Activated T-cell treated with anti-CD3 and anti-CD28 coated beads, Interleukin-2, amount 50 U/mL, for 1 hour (primary cell): ENCODE results near the gene DCP1B.

Source experiments
- DNase-seq: peaks from one replicate; pipeline ENCODE4 v3.0.0-alpha.2; 2020

DCP1B gene

DNA sequence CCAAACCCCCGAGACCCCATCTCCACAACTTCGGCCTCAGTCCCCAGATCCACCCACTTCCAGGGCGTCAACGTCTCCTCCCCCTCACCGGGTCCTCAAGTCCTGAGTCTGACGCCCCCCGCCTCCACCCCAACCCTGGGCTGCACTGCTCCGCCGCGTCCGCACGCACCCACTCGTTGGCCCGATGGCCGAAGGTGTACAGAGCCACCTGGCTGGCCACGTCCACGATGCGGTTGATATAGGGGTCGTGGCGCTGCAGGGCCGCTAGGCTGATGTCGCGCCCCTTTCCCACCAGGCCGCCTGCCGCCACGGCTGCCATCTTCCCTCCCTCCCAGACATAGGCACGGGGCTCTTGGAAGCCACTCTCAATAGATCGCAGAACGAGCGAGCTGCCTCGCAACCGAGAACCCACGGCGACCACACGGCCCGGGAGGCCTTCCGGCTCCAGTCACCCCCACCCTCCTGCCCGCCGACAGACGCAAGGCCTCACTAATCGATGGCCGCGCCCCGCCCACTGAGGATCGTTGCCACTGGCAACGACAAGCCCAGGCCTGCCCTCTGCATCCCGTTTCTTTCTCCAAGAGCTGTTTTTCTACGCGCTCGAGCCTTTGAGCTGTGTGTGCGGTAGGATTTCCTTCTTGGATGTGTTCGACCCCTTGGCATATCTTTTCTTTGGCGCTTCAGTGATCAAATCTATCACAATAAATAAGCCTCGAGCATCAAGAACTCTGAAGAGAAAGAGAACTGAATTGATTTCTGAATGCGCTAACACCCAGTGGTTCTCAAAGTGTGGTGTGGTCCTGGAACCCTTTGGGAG is at the start of gene DCP1B:
Gene DCP1B, minus strand, starts transcription at position 345 of the 817 bp plus-strand sequence. Its CDS starts 26 bp downstream, at position 319.
- peak; percentile 89 for DNase-seq

DNA sequence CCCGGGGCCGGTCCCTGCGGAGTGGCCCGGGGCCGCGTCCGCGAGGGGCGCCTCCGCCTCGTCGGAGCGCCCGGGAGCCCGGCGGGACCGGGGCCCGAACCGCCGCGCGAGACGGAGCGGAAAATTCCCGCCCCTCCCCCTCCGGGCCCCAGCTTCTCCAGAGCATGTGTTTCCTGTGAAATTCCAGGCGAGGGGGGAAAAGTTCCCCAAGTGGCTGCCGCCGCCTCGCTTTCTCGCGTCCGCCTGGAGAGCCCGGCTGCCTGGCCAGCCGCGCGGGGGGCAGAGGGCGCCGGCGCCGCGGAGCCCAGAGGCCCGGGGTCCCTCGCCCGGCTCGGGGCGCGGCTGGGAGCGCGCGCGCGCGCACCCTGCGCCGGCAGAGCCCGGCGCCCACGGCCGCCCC is 49.4 kb upstream of the DCP1B start:
- no peak for DNase-seq

DNA sequence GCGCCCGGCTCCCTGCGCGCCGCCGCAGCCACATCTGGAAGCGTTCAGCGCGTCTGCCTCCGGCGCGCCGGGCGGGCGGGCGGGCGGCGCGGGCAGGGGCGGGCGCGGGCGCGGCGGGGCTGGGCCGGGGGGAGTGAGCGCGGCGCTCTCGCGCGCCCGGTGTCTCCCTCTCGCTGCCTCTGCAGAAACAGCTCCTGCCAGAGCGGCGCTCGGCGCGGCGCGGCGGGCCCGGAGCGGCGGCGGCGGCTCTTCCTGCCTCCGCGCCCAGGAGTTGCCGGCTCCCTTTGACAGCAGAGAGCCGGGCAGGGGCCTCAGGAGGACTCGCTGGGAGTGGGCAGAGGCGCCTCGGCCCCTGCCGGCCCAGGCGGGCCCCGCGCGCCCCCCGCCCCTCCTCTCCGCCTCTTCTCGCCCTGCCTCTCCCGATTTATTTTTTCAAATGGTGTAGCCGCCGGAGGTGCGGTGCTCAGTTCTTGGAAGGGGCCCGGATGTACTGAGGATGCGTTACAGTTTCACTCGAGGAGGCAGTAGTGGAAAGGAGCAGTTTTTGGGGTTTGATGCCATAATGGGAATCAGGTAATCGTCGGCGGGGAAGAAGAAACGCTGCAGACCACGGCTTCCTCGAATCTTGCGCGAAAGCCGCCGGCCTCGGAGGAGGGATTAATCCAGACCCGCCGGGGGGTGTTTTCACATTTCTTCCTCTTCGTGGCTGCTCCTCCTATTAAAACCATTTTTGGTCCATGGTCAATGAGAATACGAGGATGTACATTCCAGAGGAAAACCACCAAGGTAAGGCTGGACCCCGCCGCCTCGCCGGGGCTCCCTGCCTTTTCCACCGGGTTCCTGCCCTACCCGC is 48.8 kb upstream of the DCP1B start, which contains the start of gene CACNA1C:
Gene CACNA1C, plus strand, starts transcription at position 162 of the 853 bp plus-strand sequence. Its CDS starts 576 bp downstream, at position 738.
- peak; percentile 53 for DNase-seq

DNA sequence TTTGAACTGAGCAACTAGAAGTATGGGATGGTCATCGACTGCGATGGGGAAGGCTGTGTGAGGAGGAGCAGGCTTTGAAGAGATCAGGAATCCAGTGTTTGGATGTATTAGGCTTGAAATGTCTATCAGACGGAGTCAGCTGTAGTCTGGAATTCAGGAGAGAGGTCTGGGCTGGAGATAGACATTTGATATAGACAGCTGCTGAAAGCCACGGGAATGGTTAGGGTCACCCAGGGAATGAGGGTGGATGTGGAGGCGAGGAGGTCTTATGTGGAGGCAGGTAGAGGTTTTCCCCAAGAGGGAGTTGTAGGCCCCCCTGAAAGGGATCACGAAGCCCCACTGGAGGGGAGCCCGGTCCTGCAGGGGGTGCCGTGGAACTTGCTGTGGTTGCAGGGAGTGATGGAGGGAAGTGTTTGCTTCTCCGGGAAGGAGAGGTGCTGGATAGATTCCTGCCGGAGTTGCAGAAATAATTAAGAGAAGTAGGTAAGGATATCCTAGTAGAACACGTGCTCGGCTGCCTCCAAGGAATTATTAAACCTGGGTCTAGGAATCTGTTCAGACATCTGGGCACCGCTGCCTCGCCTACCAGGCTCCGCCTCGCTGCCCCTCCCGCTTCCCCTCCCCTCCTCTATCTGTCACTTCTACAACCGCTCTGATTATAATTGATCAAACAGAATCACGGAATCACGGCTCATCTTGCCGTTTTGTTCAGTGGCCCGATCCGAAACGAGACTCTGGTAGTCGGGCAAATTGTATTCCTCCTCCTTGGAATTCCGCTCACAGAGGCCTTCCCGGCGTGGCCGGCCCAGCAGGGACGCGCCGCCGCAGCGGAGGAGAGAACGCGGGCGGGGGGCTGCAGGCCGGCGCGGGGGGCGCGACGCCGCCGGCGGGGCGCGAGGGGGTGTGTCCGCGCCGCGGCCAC is 47.7 kb upstream of the DCP1B start:
- no peak for DNase-seq

DNA sequence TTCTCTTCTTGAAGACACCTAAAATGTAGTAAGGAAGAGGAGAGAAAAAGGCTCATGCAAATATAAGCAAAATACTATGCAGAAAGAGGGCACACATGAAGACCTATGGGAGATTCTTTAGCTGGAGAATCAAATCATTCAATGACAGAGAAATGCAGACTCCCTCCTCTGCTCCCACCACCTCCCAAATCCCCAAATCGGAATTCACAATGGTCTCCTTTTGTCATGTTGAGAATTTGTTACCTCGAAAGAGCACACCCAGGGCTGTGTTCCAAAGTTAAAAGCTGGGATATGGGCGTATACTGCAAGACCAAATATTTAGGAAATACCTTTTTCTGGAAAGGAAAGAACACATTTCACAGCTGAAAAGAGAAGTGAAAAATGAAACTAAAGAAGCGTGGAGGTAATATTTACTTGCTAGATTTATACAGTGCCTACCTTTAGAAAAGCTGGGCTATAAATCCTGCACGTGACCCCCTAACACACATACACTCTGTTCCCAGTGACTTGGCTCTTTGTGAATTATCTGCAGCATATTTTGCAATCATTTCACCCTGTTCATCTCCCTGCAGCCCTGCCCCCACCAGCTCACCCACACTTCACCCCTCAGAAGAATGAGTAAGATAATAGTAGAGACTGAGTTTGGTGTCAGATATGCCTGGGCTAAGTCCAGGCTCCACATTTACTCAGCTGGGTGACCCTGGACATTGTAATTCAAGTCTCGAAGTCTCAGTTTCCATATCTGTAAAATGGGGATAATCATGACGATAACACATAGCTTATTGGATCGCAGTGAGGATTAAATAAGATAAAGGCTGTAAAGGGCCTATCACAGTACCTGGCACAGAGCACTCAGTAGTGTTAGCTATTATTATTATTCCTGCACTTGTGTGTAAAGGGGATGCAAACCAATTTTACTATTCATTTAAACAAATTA is 45.6 kb upstream of the DCP1B start:
- DNase-seq: no peak

DNA sequence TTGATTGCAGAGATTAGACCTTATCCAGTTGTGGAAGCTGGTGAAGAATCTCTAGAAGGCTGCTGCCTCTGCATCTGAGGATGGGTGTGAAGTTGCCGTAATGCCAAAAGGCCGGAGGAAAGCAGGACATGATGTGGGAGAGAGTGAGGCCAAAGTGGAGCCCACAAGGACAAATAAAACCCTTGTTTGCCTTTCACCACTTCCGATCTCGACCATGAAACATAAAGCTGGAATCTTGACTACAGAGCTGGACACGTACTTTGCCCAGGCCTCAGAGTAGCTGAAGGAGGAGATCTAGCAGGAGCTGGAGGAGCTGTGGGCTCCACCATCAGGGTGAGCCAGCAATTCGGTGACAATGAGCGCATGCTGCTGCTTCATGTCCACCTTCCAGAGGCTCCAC is 43.5 kb upstream of the DCP1B start:
- no peak for DNase-seq

DNA sequence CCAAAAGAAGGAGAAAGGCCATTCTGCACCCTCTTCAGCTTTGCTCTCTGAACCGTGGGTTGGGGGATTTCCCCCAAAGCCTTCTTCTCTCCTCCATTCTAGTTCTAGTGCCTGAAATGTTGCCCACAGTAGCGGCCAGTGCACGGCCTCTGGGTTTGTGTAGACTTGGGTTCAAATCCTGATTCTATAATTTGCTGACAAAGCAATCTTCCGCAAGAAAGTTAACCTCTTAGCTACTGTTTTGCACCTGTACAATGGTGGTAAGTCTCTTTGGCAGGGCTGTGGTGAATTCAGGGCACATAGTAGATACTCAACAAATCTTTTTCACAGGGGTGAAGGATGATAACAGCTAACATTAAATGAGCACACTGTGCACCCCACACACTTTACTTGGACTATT is 42.7 kb upstream of the DCP1B start:
- DNase-seq: no peak

DNA sequence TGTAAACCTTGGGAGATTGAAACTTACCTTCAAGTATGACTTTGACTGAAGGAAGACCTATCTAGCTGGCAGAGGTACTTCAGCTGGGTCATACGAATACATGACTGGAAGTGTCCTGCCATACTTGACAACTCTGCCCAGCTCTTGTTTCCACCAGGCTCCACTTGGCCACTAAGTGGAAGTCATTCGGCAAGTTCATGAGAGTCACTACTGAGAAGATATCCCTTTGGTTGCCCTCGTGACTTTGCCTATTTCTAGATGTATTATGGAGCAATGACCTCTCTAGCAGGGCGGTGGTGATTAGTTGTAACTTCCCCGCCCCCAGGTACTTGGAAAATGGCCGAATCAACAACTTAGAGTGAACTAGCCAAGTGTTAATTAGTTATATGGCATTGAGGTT is 39.9 kb upstream of the DCP1B start:
- DNase-seq: no peak

DNA sequence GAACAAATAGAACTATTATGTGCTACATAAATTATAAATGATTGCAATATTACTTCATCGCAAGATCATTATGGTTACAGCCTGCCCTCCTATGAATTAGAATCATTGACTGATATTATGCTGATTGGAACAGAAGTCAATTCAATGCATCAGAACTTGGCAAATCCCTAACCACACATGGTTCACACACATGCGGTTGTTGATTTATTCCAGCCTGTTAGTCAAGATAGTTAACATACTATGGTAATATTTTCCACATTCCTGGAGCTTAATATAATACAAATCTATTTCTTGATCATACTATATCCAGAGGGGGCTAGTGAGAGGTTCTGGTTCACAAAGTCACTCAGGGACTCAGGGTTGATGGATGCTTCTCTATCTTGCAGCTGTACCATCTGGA is 38.8 kb upstream of the DCP1B start:
- no peak for DNase-seq

DNA sequence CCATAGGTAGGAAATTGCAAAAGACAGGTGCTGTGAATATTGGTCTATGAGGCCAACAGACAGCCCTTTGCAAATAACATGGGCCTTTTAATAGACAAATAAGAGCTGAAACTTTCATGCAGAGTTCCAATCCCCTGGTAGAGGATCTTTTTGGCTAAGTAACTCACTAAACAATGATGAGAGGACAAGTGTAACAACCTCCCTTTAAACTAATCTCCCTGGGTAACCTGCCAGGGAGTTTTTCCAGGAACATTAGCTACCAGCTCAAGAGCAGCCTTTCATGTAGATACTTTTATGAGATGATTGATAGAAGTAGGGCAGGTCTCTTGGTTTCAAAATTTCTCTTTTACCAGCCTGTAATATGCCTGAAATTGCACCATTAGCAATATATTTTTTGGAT is 34.8 kb upstream of the DCP1B start:
- DNase-seq: no peak

DNA sequence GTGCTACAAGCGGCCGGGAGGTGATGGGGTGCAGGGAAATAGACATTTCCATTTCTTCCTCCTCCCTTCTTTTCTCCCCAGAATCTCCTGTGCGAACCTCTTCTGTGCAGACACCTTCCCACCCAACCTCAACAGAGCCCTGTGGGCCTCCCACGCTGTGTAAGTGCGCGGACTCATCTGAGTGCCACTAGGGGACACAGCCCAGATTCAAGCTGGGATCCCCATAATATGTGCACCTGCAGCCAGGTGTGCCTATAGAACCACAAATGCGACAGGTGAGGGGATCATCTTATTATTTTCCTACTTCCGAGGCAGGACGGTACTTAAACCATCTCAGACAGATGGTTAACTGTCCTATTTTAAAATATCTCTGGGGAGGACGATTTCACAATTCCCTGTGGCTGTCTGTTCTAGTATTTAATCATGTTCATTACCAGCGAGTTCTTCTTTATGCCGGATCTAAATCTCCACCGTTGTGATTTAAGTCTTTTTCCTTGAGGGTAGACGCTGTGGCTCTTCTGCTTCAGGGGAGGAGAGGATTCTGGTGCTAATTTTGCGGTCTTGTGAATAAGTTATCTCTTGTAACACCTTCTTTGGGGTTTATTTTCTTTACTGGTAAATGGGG is 31.3 kb upstream of the DCP1B start:
- no peak for DNase-seq

DNA sequence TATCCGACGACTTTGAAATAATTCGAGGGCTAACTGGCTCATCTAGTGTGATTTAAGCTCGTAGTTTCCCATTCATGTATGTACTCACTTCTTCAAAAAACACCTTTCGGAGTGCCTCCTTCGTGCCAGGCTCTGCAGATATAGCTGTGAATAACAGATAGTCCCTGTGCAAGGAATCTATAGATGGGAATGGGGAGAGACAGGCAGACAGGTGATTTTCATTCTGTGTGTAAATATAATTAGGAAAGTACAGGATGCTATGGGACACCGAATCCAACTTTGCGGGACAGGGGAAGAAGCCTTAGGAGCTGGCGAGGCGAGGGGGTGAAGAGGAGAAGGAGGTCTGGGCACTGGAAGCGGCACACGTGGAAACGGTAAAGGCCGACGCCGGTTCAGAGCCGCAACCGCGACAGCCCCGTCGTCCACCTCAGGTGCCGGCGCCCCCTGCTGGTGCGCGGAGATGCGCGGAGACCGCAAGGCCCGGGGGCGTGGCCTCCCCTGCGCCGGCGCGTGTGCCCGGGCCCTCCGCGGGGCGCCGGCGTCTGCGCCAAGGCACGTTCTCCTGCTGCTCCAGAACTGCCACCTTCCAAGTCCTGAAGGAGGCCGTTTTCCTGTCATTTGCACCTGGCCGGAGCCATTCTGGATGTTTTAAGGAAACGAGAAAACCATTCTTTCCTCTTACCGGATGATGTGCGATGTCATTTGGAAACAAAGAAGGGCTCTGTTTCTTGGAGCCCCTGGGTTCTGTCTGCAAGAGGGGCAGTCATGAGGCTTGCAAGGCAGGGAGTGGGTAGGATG is 30.6 kb upstream of the DCP1B start:
- DNase-seq: peak; percentile 89

DNA sequence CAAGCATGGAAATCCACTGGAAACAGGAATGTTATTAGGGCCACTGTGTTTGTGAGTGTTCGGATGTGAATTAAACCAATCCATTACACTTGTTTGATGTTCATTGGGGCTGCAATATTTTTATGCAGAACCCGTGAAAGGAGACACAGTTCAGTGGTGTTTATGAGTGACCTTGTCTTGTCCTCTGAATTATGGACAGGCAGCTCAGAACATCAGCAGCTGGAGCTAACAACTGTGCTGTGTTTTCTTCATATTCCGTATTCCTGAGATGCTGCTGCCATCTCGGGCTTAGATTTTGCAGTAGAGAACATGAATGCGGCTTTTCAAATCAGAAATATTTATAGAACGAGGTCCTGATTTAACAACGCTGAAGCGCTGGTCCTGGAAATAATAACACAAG is 28.2 kb upstream of the DCP1B start:
- DNase-seq: no peak

DNA sequence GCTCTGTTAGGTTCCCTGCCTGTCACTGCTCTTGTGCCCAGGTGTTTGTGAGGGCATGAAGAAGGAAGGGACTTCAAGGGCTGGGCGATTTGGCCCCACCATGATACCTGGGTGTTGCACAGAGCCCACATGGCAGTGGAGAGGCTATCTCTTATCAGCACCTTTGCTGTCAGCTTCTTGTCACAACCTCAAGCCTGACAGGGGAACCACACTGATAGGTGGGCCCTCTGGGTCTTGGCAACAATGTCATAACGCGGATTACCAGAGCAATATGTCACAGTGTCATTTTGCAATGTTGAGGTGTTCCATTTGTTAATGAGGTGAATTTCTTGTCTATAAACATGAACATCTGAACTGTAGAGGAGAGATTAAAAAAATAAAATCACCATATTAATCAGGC is 25.6 kb upstream of the DCP1B start:
- no peak for DNase-seq

DNA sequence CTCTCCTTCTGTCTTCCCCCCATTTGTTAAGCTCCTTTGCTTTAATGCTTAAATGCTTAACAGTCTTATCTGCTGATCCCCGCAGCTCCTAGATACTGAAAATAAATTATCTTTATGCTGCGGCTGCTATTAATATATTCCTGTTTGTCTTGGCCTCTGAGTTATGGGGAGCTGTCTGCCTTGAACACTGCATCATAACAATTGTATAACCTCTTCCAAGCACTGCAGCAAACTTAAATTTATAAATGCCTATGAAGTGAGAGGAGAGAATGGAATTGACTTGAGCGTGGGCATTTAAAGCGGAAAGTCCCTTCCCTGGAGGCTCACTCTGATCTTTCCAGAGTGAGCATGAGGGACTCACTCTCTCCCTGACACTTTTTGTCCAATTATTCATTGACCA is 23.1 kb upstream of the DCP1B start:
- DNase-seq: no peak

DNA sequence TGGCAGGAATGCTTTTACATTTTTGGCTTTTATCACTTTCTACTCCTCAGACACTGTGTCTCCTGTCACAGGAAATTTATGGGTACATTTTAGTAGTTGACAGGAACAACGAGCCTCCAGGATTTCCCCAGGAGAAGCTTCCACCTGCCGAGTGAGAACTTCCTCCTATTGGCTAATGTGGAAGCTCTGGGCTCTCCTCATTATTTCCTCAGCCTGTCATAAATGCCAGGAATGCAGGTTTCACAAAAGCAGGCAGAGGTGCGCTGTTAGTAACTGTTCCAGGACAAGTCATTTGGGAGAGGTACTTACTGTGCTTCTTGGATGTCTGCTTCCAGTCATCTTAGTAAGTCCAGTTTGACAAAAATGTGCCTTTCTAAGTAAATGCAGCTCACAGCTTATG is 19.1 kb upstream of the DCP1B start:
- no peak for DNase-seq

DNA sequence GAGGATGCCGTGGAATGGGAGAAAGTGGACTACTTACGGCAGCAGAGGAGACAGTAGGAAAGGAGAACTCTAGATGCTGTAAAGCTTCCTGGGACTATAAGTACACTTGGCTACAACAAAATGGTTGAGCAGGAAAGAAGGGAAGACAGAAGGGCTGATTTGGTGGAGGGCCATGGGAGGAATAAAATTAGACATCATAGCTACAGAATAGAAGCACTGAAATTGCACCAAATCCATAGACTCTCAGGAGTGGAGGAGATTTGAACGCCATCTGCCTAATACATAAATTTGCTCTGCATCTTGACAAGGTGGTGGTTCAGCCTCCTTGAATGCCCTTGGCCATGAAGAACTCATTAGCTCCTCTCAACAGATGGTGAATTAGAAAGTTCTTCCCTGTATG is 16.3 kb upstream of the DCP1B start:
- no peak for DNase-seq

DNA sequence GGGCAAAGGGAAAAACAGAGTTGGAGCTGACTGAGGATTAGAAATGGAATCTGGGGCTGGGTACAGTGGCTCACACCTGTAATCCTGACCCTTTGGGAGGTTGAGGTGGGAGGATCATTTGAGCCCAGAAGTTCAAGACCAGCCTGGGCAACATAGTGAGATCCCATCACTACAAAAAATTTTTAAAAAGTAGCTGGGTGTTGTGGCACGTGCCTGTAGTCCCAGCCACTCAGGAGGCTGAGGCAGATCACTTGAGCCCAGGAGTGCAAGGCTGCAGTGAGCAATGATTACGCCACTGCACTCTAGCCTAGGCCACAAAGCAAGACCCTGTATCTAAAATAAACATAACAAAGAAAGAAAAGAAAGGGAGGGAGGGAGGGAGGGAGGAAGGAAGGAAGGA is 14.9 kb upstream of the DCP1B start:
- DNase-seq: no peak

DNA sequence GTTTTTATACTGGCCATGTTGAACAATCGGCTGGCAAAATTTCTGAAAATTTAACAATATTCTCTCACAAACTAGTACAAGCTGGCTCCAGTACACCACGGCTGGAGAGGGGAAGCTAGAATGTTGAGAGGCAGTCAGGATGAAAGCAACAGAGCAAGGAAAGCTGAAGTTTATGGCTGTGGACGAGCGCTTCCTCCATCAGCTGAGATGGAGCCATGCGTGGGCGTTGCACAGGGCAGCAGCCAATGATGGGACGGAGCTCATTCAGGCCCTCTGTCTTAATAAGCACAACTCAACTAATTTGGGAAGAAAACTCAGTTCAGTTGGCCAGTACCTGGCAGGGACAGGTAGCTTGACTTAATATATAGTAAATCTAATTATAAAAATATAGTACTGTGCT is 14.1 kb upstream of the DCP1B start:
- DNase-seq: no peak

DNA sequence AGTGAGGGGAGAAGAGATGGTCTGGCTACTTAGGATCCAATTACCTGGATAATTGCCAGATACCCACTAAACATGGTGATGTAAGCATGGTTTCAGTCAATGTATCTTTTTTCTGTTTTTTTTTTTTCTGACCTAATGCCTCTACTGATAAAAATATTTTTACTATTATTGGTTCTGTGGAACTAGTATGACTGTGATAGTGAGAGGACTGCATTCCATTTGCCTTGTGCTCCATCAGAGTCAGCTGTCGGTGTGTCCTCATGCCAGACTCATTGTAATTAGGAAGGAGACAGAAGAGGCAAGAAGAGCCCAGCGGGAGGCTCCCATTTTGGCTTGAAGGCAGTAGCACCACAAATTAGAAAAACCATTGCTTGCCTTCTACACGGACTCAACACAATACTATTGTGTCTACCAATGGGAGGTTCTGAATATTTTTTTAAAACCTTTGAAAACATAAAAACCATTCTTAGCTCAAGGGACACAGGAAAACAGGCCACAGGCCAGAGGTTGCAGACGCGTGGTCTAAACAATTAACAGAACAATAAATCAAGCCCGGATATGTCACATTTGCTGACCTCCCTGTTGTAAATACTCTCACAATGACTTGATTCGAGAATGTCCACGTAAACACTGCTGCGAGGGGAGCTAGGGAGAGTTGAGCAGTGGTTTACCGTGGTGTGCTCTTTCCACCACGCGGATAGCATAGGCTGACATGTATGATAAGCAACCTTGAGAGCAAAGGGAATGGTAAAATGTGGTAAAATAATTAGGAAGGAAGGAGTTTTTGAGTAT is 13.5 kb upstream of the DCP1B start:
- no peak for DNase-seq
